ENCODE results near the gene DSE.

The DSE gene

GRCh38 chr6:116386581-116387299 is 16.0 kb downstream of the DSE start:
- no peak overlapping the region for H3K27ac ChIP-seq (ENCODE audit: low read depth, low read length)
- H3K4me1 ChIP-seq (ENCODE audit: control insufficient read depth, insufficient read depth, low read length) = peaks cover 12% of the 10 kb centered on the region
- no peaks in the 10 kb centered on the region for H3K36me3 ChIP-seq (ENCODE audit: control insufficient read depth, insufficient read depth, low read length)
- no peaks in the 10 kb centered on the region for H3K27me3 ChIP-seq (ENCODE audit: control insufficient read depth, insufficient read depth, low read length)
- no peak overlapping the region for H3K4me3 ChIP-seq (ENCODE audit: low read depth, low read length)
- no peak overlapping the region for H3K9ac ChIP-seq (ENCODE audit: low read length)
- H3K9me3 ChIP-seq (ENCODE audit: control insufficient read depth, insufficient read depth, low read depth, low read length) = no peaks in the 10 kb centered on the region

- no peaks in the 10 kb centered on the region for H3K9me3 ChIP-seq (ENCODE audit: control insufficient read depth, insufficient read depth, low read depth, low read length)
- H3K4me3 ChIP-seq (ENCODE audit: low read depth, low read length) = no peak overlapping the region
- H3K36me3 ChIP-seq (ENCODE audit: control insufficient read depth, insufficient read depth, low read length) = no peaks in the 10 kb centered on the region
- no peak overlapping the region for H3K9ac ChIP-seq (ENCODE audit: low read length)
- no peaks in the 10 kb centered on the region for H3K27me3 ChIP-seq (ENCODE audit: control insufficient read depth, insufficient read depth, low read length)
- no peak overlapping the region for H3K27ac ChIP-seq (ENCODE audit: low read depth, low read length)
- peaks cover 12% of the 10 kb centered on the region for H3K4me1 ChIP-seq (ENCODE audit: control insufficient read depth, insufficient read depth, low read length)
Measured at GRCh38 chr6:116387374-116387773, 16.6 kb downstream of the DSE start.

GRCh38 chr6:116388924-116389323 is 18.2 kb downstream of the DSE start:
- H3K27me3 ChIP-seq (ENCODE audit: control insufficient read depth, insufficient read depth, low read length) = no peaks in the 10 kb centered on the region
- H3K36me3 ChIP-seq (ENCODE audit: control insufficient read depth, insufficient read depth, low read length) = no peaks in the 10 kb centered on the region
- H3K4me3 ChIP-seq (ENCODE audit: low read depth, low read length) = no peak overlapping the region
- no peaks in the 10 kb centered on the region for H3K9me3 ChIP-seq (ENCODE audit: control insufficient read depth, insufficient read depth, low read depth, low read length)
- H3K27ac ChIP-seq (ENCODE audit: low read depth, low read length) = no peak overlapping the region
- no peak overlapping the region for H3K9ac ChIP-seq (ENCODE audit: low read length)
- H3K4me1 ChIP-seq (ENCODE audit: control insufficient read depth, insufficient read depth, low read length) = peaks cover 12% of the 10 kb centered on the region

- H3K36me3 ChIP-seq (ENCODE audit: control insufficient read depth, insufficient read depth, low read length) = no peaks in the 10 kb centered on the region
- no peaks in the 10 kb centered on the region for H3K9me3 ChIP-seq (ENCODE audit: control insufficient read depth, insufficient read depth, low read depth, low read length)
- no peak overlapping the region for H3K4me3 ChIP-seq (ENCODE audit: low read depth, low read length)
- H3K9ac ChIP-seq (ENCODE audit: low read length) = no peak overlapping the region
- H3K4me1 ChIP-seq (ENCODE audit: control insufficient read depth, insufficient read depth, low read length) = peaks cover 12% of the 10 kb centered on the region
- no peak overlapping the region for H3K27ac ChIP-seq (ENCODE audit: low read depth, low read length)
- no peaks in the 10 kb centered on the region for H3K27me3 ChIP-seq (ENCODE audit: control insufficient read depth, insufficient read depth, low read length)
Measured at GRCh38 chr6:116389357-116389756, 18.6 kb downstream of the DSE start.

GRCh38 chr6:116390581-116390980 is 19.8 kb downstream of the DSE start:
- H3K27ac ChIP-seq (ENCODE audit: low read depth, low read length) = no peak overlapping the region
- no peaks in the 10 kb centered on the region for H3K27me3 ChIP-seq (ENCODE audit: control insufficient read depth, insufficient read depth, low read length)
- no peak overlapping the region for H3K4me3 ChIP-seq (ENCODE audit: low read depth, low read length)
- H3K4me1 ChIP-seq (ENCODE audit: control insufficient read depth, insufficient read depth, low read length) = peaks cover 3% of the 10 kb centered on the region
- no peaks in the 10 kb centered on the region for H3K36me3 ChIP-seq (ENCODE audit: control insufficient read depth, insufficient read depth, low read length)
- H3K9ac ChIP-seq (ENCODE audit: low read length) = no peak overlapping the region
- H3K9me3 ChIP-seq (ENCODE audit: control insufficient read depth, insufficient read depth, low read depth, low read length) = no peaks in the 10 kb centered on the region

GRCh38 chr6:116392132-116393013 is 21.6 kb downstream of the DSE start:
- H3K27ac ChIP-seq (ENCODE audit: low read depth, low read length) = no peak overlapping the region
- H3K4me3 ChIP-seq (ENCODE audit: low read depth, low read length) = no peak overlapping the region
- H3K4me1 ChIP-seq (ENCODE audit: control insufficient read depth, insufficient read depth, low read length) = peaks cover 4% of the 10 kb centered on the region
- no peaks in the 10 kb centered on the region for H3K36me3 ChIP-seq (ENCODE audit: control insufficient read depth, insufficient read depth, low read length)
- no peaks in the 10 kb centered on the region for H3K27me3 ChIP-seq (ENCODE audit: control insufficient read depth, insufficient read depth, low read length)
- H3K9me3 ChIP-seq (ENCODE audit: control insufficient read depth, insufficient read depth, low read depth, low read length) = no peaks in the 10 kb centered on the region
- no peak overlapping the region for H3K9ac ChIP-seq (ENCODE audit: low read length)

- no peaks in the 10 kb centered on the region for H3K27me3 ChIP-seq (ENCODE audit: control insufficient read depth, insufficient read depth, low read length)
- no peaks in the 10 kb centered on the region for H3K36me3 ChIP-seq (ENCODE audit: control insufficient read depth, insufficient read depth, low read length)
- peaks cover 12% of the 10 kb centered on the region for H3K4me1 ChIP-seq (ENCODE audit: control insufficient read depth, insufficient read depth, low read length)
- no peak overlapping the region for H3K9ac ChIP-seq (ENCODE audit: low read length)
- no peak overlapping the region for H3K4me3 ChIP-seq (ENCODE audit: low read depth, low read length)
- H3K9me3 ChIP-seq (ENCODE audit: control insufficient read depth, insufficient read depth, low read depth, low read length) = no peaks in the 10 kb centered on the region
- H3K27ac ChIP-seq (ENCODE audit: low read depth, low read length) = no peak overlapping the region
Measured at GRCh38 chr6:116393430-116393829, 22.7 kb downstream of the DSE start.

GRCh38 chr6:116395647-116396046 is 24.9 kb downstream of the DSE start:
- Histone ChIP-seq H3K36me3 (ENCODE audit: control insufficient read depth, insufficient read depth, low read length) (peaks cover 10% of the 10 kb centered on the region), H3K9ac (ENCODE audit: low read length) (no peak overlapping the region), H3K4me3 (ENCODE audit: low read depth, low read length) (no peak overlapping the region), H3K27ac (ENCODE audit: low read depth, low read length) (no peak overlapping the region), H3K9me3 (ENCODE audit: control insufficient read depth, insufficient read depth, low read depth, low read length) (no peaks in the 10 kb centered on the region), H3K27me3 (ENCODE audit: control insufficient read depth, insufficient read depth, low read length) (no peaks in the 10 kb centered on the region), H3K4me1 (ENCODE audit: control insufficient read depth, insufficient read depth, low read length) (peaks cover 20% of the 10 kb centered on the region)

GRCh38 chr6:116396441-116396840 is 25.7 kb downstream of the DSE start:
- Histone ChIP-seq H3K9ac (ENCODE audit: low read length) (no peak overlapping the region), H3K27ac (ENCODE audit: low read depth, low read length) (no peak overlapping the region), H3K4me1 (ENCODE audit: control insufficient read depth, insufficient read depth, low read length) (peaks cover 20% of the 10 kb centered on the region), H3K27me3 (ENCODE audit: control insufficient read depth, insufficient read depth, low read length) (no peaks in the 10 kb centered on the region), H3K9me3 (ENCODE audit: control insufficient read depth, insufficient read depth, low read depth, low read length) (no peaks in the 10 kb centered on the region), H3K4me3 (ENCODE audit: low read depth, low read length) (no peak overlapping the region), H3K36me3 (ENCODE audit: control insufficient read depth, insufficient read depth, low read length) (peaks cover 10% of the 10 kb centered on the region)

- H3K9me3 ChIP-seq (ENCODE audit: control insufficient read depth, insufficient read depth, low read depth, low read length) = no peaks in the 10 kb centered on the region
- H3K27ac ChIP-seq (ENCODE audit: low read depth, low read length) = no peak overlapping the region
- no peak overlapping the region for H3K9ac ChIP-seq (ENCODE audit: low read length)
Measured at GRCh38 chr6:116397914-116398313, 27.2 kb downstream of the DSE start.

GRCh38 chr6:116398316-116399010 is 27.7 kb downstream of the DSE start:
- no peaks in the 10 kb centered on the region for H3K9me3 ChIP-seq (ENCODE audit: control insufficient read depth, insufficient read depth, low read depth, low read length)
- peaks cover 10% of the 10 kb centered on the region for H3K36me3 ChIP-seq (ENCODE audit: control insufficient read depth, insufficient read depth, low read length)
- no peak overlapping the region for H3K27ac ChIP-seq (ENCODE audit: low read depth, low read length)
- no peaks in the 10 kb centered on the region for H3K27me3 ChIP-seq (ENCODE audit: control insufficient read depth, insufficient read depth, low read length)
- peaks cover 20% of the 10 kb centered on the region for H3K4me1 ChIP-seq (ENCODE audit: control insufficient read depth, insufficient read depth, low read length)
- no peak overlapping the region for H3K9ac ChIP-seq (ENCODE audit: low read length)
- no peak overlapping the region for H3K4me3 ChIP-seq (ENCODE audit: low read depth, low read length)

More at GRCh38 chr6:116397914-116398313, 27.2 kb downstream of the DSE start:
- Histone ChIP-seq H3K4me3 (ENCODE audit: low read depth, low read length) (no peak overlapping the region), H3K36me3 (ENCODE audit: control insufficient read depth, insufficient read depth, low read length) (peaks cover 10% of the 10 kb centered on the region), H3K27me3 (ENCODE audit: control insufficient read depth, insufficient read depth, low read length) (no peaks in the 10 kb centered on the region), H3K4me1 (ENCODE audit: control insufficient read depth, insufficient read depth, low read length) (peaks cover 20% of the 10 kb centered on the region)
